SK-N-SH treated with all-trans-retinoic acid at 6 μM for 48 hours (cell line): ENCODE data around the gene CLEC4F.

Experiments
- ARNTL ChIP-seq: fragments of 450-650 bp; formaldehyde crosslinking; IDR thresholded peaks from 2 replicates; pipeline ENCODE4 v1.5.0; 2020; ENCODE audit warnings: low read depth, mild to moderate bottlenecking, moderate library complexity, borderline replicate concordance
- CREB5 ChIP-seq: fragments of 250-450 bp; sonication (Bioruptor Pico); IDR thresholded peaks from 2 replicates; pipeline ENCODE4 v1.5.1; 2020; ENCODE audit warnings: low read depth, mild to moderate bottlenecking, moderate library complexity
- CSDC2 ChIP-seq: fragments of 250-450 bp; sonication (Bioruptor Pico); IDR thresholded peaks from 2 replicates; pipeline ENCODE4 v1.5.0; 2020; ENCODE audit warnings: mild to moderate bottlenecking, moderate library complexity
- GLIS3 ChIP-seq: fragments of 250-450 bp; sonication (Bioruptor Pico); IDR thresholded peaks from 2 replicates; pipeline ENCODE4 v1.5.0; 2020; ENCODE audit warnings: mild to moderate bottlenecking, moderate library complexity
- PATZ1 ChIP-seq: fragments of 250-450 bp; sonication (Bioruptor Pico); IDR thresholded peaks from 2 replicates; pipeline ENCODE4 v1.8.0; 2020; ENCODE audit warnings: mild to moderate bottlenecking, moderate library complexity, borderline replicate concordance
- PPARA ChIP-seq: fragments of 250-450 bp; sonication (Bioruptor Pico); IDR thresholded peaks from 2 replicates; pipeline ENCODE4 v1.5.0; 2020; ENCODE audit warnings: mild to moderate bottlenecking, borderline replicate concordance
- RARB ChIP-seq: fragments of 250-450 bp; sonication (Bioruptor Pico); IDR thresholded peaks from 2 replicates; pipeline ENCODE4 v1.8.0; 2021; ENCODE audit warnings: mild to moderate bottlenecking, moderate library complexity
- TOX ChIP-seq: fragments of 250-450 bp; sonication (Bioruptor Pico); IDR thresholded peaks from 2 replicates; pipeline ENCODE4 v1.8.0; 2021; ENCODE audit warnings: mild to moderate bottlenecking, moderate library complexity, borderline replicate concordance
- ZFP3 ChIP-seq: fragments of 250-450 bp; sonication (Bioruptor Pico); IDR thresholded peaks from 2 replicates; pipeline ENCODE4 v1.5.0; 2020; ENCODE audit warnings: mild to moderate bottlenecking, moderate library complexity
- ZFP30 ChIP-seq: fragments of 450-650 bp; formaldehyde crosslinking; IDR thresholded peaks from 2 replicates; pipeline ENCODE4 v1.5.0; 2022; ENCODE audit warnings: mild to moderate bottlenecking, moderate library complexity
- ZNF565 ChIP-seq: fragments of 450-650 bp; formaldehyde crosslinking; conservative IDR thresholded peaks from 2 replicates; pipeline ENCODE4 v1.5.0; 2020; ENCODE audit warnings: low read depth, mild to moderate bottlenecking, moderate library complexity
- ZNF70 ChIP-seq: fragments of 450-650 bp; formaldehyde crosslinking; IDR thresholded peaks from 2 replicates; pipeline ENCODE4 v1.5.0; 2020; ENCODE audit warnings: mild to moderate bottlenecking, moderate library complexity
- ZNF8 ChIP-seq: fragments of 450-650 bp; formaldehyde crosslinking; IDR thresholded peaks from 2 replicates; pipeline ENCODE4 v1.5.0; 2020; ENCODE audit warnings: mild to moderate bottlenecking, moderate library complexity

- TF ChIP-seq ZFP3 (CRISPR knock-in tag) (no peak), ARNTL (no peak), CREB5 (no peak), CSDC2 (CRISPR knock-in tag) (no peak), PATZ1 (CRISPR knock-in tag) (no peak), PPARA (no peak), ZNF565 (CRISPR knock-in tag) (no peak), ZNF8 (CRISPR knock-in tag) (no peak), GLIS3 (no peak), ZNF70 (CRISPR knock-in tag) (no peak), ZFP30 (no peak), TOX (no peak), RARB (CRISPR knock-in tag) (no peak)
These were observed 11.5 kb upstream of the CLEC4F start for GRCh38 chr2:70831861-70832260.
